PC-3 (cell line): ENCODE measurements around the gene VSTM2L. TPM values are rescaled to one million over a fixed set of nuclear protein-coding genes. Genes with fewer than 3 reads are reported as not detected.

Source experiments
- ATAC-seq: fragments of 200-7000 bp; cut with Tn5 transposase; 2 replicates; pipeline ENCODE4 v1.9.1; 2020; ENCODE audit warnings: mild to moderate bottlenecking, moderate library complexity
- BruUV-seq: library from RNA; stranded (reverse); fragments of 400-500 nt; replicated peaks from 2 replicates; lab custom pipeline; 2021; lab: Mats Ljungman, UMichigan
- CTCF ChIA-PET: fragments of 300-600 bp; sonication (Branson Sonifier 250); formaldehyde crosslinking; loops from one replicate; lab custom pipeline; 2022; ENCODE audit warnings: antibody characterized with exemption; lab: Charles Lee
- POLR2A ChIA-PET: fragments of 300-600 bp; sonication (Branson Sonifier 250); formaldehyde crosslinking; loops from one replicate; lab custom pipeline; 2022; ENCODE audit warnings: antibody characterized with exemption; ENCODE audit not compliant: unreplicated experiment; lab: Charles Lee
- DNase-seq: peaks from one replicate; pipeline ENCODE4 v3.0.0-alpha.2; 2015
- H2AFZ ChIP-seq: fragments of 300-600 bp; sonication (generic); 2 replicates; pipeline ENCODE4 v1.6.0; 2016; ENCODE audit warnings: antibody characterized with exemption, low read length
- H3F3A ChIP-seq: fragments of 300-600 bp; sonication (generic); one replicate; pipeline ENCODE4 v1.6.0; 2017; ENCODE audit warnings: antibody characterized with exemption, low read length, control low read depth, mild to moderate bottlenecking; ENCODE audit not compliant: unreplicated experiment
- H3K27ac ChIP-seq: fragments of 300-600 bp; sonication (generic); 2 replicates; pipeline ENCODE4 v1.5.1; 2016; ENCODE audit warnings: mild to moderate bottlenecking, low read length
- H3K27me3 ChIP-seq: fragments of 300-600 bp; sonication (generic); 2 replicates; pipeline ENCODE4 v1.6.1; 2016; ENCODE audit warnings: low read length, mixed read lengths
- H3K36me3 ChIP-seq: fragments of 300-600 bp; sonication (generic); 2 replicates; pipeline ENCODE4 v1.6.1; 2016; ENCODE audit warnings: low read depth, mixed run types, low read length, mixed read lengths
- H3K4me1 ChIP-seq: fragments of 300-600 bp; sonication (generic); 2 replicates; pipeline ENCODE4 v1.5.1; 2016; ENCODE audit warnings: low read length; ENCODE audit not compliant: insufficient read depth
- H3K4me2 ChIP-seq: fragments of 300-600 bp; sonication (generic); 2 replicates; pipeline ENCODE4 v1.6.0; 2016; ENCODE audit warnings: low read length
- H3K4me3 ChIP-seq: fragments of 300-600 bp; sonication (generic); 2 replicates; pipeline ENCODE4 v1.5.1; 2016; ENCODE audit warnings: mild to moderate bottlenecking, low read length, mixed read lengths
- H3K79me2 ChIP-seq: fragments of 300-600 bp; sonication (generic); 2 replicates; pipeline ENCODE4 v1.6.1; 2017; ENCODE audit warnings: low read length, mixed read lengths
- H3K9ac ChIP-seq: fragments of 300-600 bp; sonication (generic); 2 replicates; pipeline ENCODE4 v1.6.0; 2016; ENCODE audit warnings: mild to moderate bottlenecking, low read length
- H3K9me2 ChIP-seq: fragments of 300-600 bp; sonication (generic); replicated peaks from 2 replicates; pipeline ENCODE4 v1.6.1; 2016; ENCODE audit warnings: mixed run types, low read length, mixed read lengths
- H3K9me3 ChIP-seq: fragments of 300-600 bp; sonication (generic); 2 replicates; pipeline ENCODE4 v1.6.1; 2016; ENCODE audit warnings: low read length, mixed read lengths
- H4K20me1 ChIP-seq: fragments of 300-600 bp; sonication (generic); 2 replicates; pipeline ENCODE4 v1.6.1; 2016; ENCODE audit warnings: low read length, mixed read lengths
- CTCF ChIP-seq: fragments of 300-600 bp; sonication (generic); conservative IDR thresholded peaks from 2 replicates; pipeline ENCODE4 v1.5.1; 2017; ENCODE audit warnings: antibody characterized with exemption, low read depth, mild to moderate bottlenecking, low read length
- EZH2 ChIP-seq: fragments of 300-600 bp; sonication (generic); IDR thresholded peaks from one replicate; pipeline ENCODE4 v1.6.1; 2017; ENCODE audit warnings: antibody characterized with exemption, mild to moderate bottlenecking, low read length; ENCODE audit not compliant: unreplicated experiment
- EZH2phosphoT487 ChIP-seq: fragments of 300-600 bp; sonication (generic); IDR thresholded peaks from 2 replicates; pipeline ENCODE4 v1.6.1; 2018; ENCODE audit warnings: mild to moderate bottlenecking, antibody characterized with exemption, low read length, borderline replicate concordance
- intact Hi-C: fragments of 100-400 bp; cut with micrococcal nuclease; formaldehyde crosslinking; loops from 2 replicates; pipeline ENCODE4 v1.9.0; 2023
- total RNA-seq: library from RNA; depleted of rRNA; stranded (reverse); fragments of >200 nt; gene quantifications from 2 replicates; pipeline ENCODE4 v1.2.3, GENCODE V29; 2014

Gene VSTM2L
- total RNA-seq, 1 experiment from 2014 or later = 45.8 TPM

- H3K4me1 ChIP-seq = peaks cover 13% of the 10 kb centered on the region
- no peaks in the 10 kb centered on the region for H3K9me2 ChIP-seq
- H3K4me3 ChIP-seq = no peak overlapping the region
- no peaks in the 10 kb centered on the region for H3K79me2 ChIP-seq
- BruUV-seq = no TSS peak
- ChIA-PET POLR2A (no interaction called here), CTCF (no interaction called here)
- no peaks in the 10 kb centered on the region for H3K9me3 ChIP-seq
- 0 out of 2 replicates have a peak overlapping the region, but pooled peaks have one; percentile 2 for H3K27ac ChIP-seq
- no peak overlapping the region for H2AFZ ChIP-seq
- no peaks in the 10 kb centered on the region for H4K20me1 ChIP-seq
- intact Hi-C loops = no loop called here
- peak; percentile 82 for DNase-seq
- no peaks in the 10 kb centered on the region for H3K27me3 ChIP-seq
- no peak overlapping the region for H3K9ac ChIP-seq
- peak; percentile 58 for ATAC-seq
- no peak overlapping the region for H3K4me2 ChIP-seq
- no peaks in the 10 kb centered on the region for H3K36me3 ChIP-seq
- H3F3A ChIP-seq = no peaks in the 10 kb centered on the region
- no peak for TF ChIP-seq CTCF
- no peak for TF ChIP-seq EZH2
- TF ChIP-seq EZH2phosphoT487 = no peak
These were observed 30.0 kb downstream of the VSTM2L start for GRCh38 chr20:37932919-37933318.

GRCh38 chr20:37933786-37934633 lies 31.1 kb downstream of the VSTM2L start:
- intact Hi-C loops = no loop called here
- H3K4me1 ChIP-seq = peaks cover 13% of the 10 kb centered on the region
- no peaks in the 10 kb centered on the region for H3K9me3 ChIP-seq
- no peak overlapping the region for H3K4me2 ChIP-seq
- H2AFZ ChIP-seq = no peak overlapping the region
- no TSS peak for BruUV-seq
- no peak overlapping the region for H3K4me3 ChIP-seq
- H3K9me2 ChIP-seq = no peaks in the 10 kb centered on the region
- ChIA-PET CTCF (no interaction called here), POLR2A (no interaction called here)
- no peak overlapping the region for H3K9ac ChIP-seq
- H3K36me3 ChIP-seq = no peaks in the 10 kb centered on the region
- H3K27me3 ChIP-seq = no peaks in the 10 kb centered on the region
- DNase-seq (no peak), ATAC-seq (no peak)
- H3F3A ChIP-seq = no peaks in the 10 kb centered on the region
- no peaks in the 10 kb centered on the region for H3K79me2 ChIP-seq
- no peak for TF ChIP-seq EZH2
- no peak for TF ChIP-seq CTCF
- no peak for TF ChIP-seq EZH2phosphoT487
- H4K20me1 ChIP-seq = no peaks in the 10 kb centered on the region
- no peak overlapping the region for H3K27ac ChIP-seq
